Fibroblast of peridontal ligament (primary cell): ENCODE results near the gene MAPKBP1.
A peak's percentile ranks its signal among the peaks of the same experiment; 100 is the strongest.
"Not testable (repeated sequence)": the region's sequence is repeated elsewhere in the genome, so short reads cannot be mapped to it uniquely, and the experiment has no call there.

Experiments used
- DNase-seq: peaks from one replicate; pipeline ENCODE4 v3.0.0-alpha.2; 2010; ENCODE audit errors: extremely low read depth

MAPKBP1 gene, protein sequence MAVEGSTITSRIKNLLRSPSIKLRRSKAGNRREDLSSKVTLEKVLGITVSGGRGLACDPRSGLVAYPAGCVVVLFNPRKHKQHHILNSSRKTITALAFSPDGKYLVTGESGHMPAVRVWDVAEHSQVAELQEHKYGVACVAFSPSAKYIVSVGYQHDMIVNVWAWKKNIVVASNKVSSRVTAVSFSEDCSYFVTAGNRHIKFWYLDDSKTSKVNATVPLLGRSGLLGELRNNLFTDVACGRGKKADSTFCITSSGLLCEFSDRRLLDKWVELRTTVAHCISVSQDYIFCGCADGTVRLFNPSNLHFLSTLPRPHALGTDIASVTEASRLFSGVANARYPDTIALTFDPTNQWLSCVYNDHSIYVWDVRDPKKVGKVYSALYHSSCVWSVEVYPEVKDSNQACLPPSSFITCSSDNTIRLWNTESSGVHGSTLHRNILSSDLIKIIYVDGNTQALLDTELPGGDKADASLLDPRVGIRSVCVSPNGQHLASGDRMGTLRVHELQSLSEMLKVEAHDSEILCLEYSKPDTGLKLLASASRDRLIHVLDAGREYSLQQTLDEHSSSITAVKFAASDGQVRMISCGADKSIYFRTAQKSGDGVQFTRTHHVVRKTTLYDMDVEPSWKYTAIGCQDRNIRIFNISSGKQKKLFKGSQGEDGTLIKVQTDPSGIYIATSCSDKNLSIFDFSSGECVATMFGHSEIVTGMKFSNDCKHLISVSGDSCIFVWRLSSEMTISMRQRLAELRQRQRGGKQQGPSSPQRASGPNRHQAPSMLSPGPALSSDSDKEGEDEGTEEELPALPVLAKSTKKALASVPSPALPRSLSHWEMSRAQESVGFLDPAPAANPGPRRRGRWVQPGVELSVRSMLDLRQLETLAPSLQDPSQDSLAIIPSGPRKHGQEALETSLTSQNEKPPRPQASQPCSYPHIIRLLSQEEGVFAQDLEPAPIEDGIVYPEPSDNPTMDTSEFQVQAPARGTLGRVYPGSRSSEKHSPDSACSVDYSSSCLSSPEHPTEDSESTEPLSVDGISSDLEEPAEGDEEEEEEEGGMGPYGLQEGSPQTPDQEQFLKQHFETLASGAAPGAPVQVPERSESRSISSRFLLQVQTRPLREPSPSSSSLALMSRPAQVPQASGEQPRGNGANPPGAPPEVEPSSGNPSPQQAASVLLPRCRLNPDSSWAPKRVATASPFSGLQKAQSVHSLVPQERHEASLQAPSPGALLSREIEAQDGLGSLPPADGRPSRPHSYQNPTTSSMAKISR (N-terminal part only)

DNA sequence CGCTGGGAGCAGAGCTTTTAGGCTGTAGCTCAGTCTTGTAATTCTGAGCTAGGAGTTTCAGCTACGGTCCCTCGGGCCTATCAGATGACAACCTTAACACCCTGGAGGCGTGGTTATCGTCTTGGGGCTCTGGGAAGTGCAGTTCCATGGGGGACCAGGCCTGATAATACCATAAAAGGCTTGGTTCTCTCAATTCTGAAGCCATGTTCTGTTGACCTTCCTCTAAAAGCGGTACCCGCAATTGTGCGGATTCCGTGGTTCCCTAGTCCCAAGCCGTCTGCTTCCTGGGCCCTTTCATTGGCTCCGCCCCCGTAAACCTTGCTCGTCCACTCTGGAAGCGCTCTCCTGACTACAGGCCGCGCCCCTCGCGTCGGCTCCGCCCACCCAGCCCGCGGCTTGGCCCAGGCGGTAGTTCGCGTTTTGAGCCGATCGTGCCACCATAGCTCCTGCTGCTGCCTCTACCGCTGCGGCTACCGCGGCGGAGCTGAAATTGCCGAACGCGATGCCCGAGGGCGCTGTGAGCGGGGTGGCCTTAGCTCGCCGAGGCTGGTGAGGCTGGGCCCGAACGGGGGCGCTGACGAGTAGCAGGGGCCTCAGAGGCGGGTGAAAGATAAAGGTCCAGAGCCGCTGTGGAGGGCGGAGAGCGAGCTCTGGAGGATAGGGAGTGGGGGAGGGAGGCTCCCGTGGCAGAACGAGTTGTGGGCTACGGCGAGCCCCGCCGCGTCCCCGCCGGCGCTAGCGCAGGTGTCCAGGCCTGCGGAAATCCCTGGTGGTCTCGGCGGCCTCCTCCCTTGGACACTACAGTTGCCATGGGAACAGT lies at the start of gene MAPKBP1:
Gene MAPKBP1, plus strand, starts transcription at position 423 of the 820 bp plus-strand sequence. CDS start 792 bp downstream, outside the sequence.
- DNase-seq, result peak; percentile 98

GRCh38 chr15:41727143-41727542 lies 47.1 kb upstream of the MAPKBP1 start:
- peak; percentile 40 for DNase-seq

GRCh38 chr15:41728061-41728460 lies 46.2 kb upstream of the MAPKBP1 start:
- DNase-seq, result not testable (repeated sequence)

GRCh38 chr15:41730543-41730942 lies 43.7 kb upstream of the MAPKBP1 start:
- DNase-seq, result no peak

DNA sequence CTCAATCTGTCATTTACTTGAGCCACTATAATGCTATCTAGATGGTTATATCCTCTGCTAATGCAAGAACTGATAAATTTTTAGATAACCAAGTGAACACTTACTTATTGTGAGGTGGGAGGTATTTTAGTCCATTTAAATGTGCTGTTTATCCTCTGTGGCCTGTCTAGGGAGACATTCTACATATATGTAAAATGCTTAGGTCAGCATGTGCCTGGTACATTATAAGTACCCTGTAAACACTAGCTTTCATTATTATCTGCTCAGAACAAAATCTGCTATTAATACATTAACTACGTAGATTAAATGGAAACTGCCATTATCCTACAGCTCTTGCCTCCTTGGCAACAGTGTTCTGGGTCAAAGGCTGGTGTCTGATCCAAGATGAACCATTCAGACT lies 41.8 kb upstream of the MAPKBP1 start:
- DNase-seq, result no peak

DNA sequence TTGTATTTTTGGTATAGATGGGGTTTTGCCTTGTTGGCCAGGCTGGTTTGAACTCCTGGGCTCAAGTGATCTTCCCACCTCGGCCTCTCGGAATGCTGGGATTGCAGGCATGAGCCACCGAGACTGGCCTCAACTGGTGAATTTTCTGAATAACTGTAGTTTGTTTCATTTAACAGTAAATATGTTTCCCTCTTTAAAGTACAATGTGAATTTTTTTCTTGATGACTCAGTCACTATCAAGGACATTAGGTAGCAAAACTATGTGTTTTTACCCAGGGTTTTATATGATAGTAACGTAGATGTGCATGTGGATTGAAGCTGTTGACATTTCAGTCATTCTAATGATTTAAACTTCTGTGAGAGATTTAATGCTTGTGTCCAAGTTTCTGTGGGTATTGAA lies 40.2 kb upstream of the MAPKBP1 start:
- DNase-seq, result no peak

GRCh38 chr15:41735046-41735445 lies 39.2 kb upstream of the MAPKBP1 start:
- DNase-seq, result no peak

- not testable (repeated sequence) for DNase-seq
Observed at GRCh38 chr15:41735492-41735891, 38.8 kb upstream of the MAPKBP1 start.

GRCh38 chr15:41746802-41747201 lies 27.5 kb upstream of the MAPKBP1 start:
- no peak for DNase-seq

DNA sequence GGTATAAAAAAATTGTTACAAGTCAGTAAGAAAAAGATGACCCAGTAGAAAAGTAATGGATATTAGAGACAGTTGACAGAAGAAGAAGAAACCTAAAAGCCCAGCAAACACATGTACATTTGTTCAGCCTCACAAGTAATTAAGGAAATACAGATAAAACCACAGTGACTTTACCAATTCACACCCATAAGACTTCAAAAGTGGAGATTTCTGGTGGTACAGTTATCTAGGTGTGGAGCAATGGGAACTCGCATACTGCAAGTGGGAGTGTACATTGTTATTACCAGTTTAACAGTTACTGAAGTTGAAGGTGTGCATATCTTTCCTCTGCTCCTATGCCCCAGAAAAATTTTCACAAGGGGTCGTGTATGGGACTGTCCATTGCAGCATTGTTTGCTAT lies 18.1 kb upstream of the MAPKBP1 start:
- DNase-seq, result no peak

GRCh38 chr15:41772720-41773331 lies 1.5 kb upstream of the MAPKBP1 start:
- peak; percentile 85 for DNase-seq

DNA sequence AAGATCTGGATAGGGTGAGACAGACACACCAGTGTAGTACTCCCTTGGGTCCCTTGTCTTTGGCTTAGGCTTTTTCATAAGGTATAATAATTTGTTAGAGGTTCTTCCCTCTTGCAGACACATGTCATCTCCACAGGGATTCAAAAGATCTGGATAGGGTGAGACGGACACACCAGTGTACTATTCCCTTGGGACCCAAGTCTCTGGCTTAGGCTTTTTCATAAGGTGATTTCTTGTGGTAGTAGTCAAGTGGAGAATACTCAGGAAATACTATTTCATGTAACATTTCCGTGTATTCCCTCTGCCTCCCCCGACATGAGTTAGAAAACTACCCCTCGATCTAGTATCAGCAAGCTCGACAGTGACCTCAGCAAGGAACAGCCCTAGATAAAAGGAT lies 954 bp upstream of the MAPKBP1 start:
- DNase-seq, result peak; percentile 28

- no peak for DNase-seq
Observed at GRCh38 chr15:41773729-41774061, 589 bp upstream of the MAPKBP1 start.

DNA sequence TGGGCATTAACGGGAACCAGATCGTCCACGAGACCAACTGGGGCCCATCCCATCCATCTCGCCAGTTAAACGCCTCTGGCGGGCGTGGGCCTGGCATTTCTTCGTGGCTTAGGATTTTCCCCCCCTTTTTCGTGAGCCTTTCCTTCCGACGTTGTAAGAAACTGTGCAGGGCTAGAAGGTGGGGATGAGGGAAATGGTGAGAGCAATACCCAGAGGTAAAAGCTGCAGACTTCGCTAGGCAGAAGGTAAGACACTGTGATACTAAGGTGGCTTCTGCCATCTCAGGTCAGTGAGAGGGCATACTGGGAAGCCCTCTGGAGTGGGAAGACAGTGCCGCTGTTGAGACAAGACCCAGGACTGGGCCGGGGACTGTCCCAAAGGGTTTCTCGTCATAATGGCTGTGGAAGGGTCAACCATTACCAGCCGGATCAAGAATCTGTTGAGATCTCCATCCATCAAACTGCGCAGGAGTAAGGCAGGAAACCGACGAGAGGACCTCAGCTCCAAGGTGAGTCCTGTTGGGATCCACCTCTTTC lies 666 bp downstream of the MAPKBP1 start:
- DNase-seq, result no peak

DNA sequence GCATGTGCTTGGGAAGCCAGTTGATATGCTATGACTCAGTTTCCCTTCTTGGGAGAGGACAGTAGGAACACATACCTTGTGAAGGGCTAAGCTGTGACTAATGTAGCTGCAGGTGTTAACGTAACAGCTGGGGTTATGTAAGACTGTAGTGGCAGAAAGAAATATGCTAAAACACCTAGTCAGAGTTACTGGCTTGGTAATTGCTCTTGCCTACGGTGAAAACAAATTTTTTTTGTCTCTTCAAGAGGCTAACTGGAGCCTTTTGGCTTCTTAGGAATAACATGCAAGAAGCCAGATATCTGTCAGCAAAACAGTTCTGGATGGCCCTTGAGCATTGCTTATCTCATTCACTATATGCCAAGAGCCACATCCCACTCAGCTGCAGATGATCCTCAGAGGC lies 1.4 kb downstream of the MAPKBP1 start:
- DNase-seq, result no peak

- no peak for DNase-seq
Observed at GRCh38 chr15:41777421-41777973, 3.2 kb downstream of the MAPKBP1 start.

DNA sequence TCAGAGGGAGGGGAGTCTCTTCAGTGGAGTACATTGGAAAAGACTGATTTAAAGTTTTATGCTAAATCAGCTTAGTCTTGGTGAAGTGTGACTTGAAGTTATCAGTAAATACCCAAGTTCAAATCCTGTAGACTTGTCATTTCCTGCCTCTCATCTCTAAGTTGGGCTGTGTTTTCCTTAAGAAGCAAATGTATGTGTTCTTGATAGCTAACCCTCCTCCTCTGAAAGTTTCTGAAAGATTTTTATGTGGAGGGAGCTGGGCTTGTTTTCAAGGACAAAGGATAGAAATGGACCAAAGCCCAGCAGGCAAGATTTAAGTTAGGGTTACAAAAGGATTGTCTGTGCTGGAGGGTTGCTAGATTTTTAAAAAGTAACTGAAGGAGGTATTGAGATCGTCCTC lies 4.2 kb downstream of the MAPKBP1 start:
- no peak for DNase-seq

DNA sequence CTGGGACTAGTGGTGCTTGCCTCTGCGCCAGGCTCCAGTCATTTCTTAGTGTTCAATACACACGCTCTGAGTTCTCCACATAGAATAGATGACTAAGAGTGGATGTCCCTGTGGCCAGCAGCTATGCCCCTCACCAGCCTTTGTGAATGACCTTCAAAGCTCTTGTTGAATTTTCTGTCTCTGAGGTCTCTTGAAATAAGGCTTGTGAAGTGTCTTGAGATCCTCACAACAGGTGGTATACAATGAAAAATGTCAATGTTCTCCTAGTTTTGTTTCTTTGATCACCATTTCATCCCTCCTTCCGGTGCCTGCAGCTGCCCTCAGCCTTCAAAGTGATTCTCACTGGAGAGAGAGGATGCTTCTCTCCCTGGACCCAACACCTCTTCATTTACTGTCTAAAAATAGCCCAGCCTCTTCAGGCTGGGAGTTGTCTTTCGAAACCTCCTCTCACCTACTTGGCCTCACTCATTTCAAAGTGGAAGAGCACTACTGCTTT lies 5.4 kb downstream of the MAPKBP1 start:
- DNase-seq, result no peak

GRCh38 chr15:41780266-41780665 lies 6.0 kb downstream of the MAPKBP1 start:
- peak; percentile 36 for DNase-seq

DNA sequence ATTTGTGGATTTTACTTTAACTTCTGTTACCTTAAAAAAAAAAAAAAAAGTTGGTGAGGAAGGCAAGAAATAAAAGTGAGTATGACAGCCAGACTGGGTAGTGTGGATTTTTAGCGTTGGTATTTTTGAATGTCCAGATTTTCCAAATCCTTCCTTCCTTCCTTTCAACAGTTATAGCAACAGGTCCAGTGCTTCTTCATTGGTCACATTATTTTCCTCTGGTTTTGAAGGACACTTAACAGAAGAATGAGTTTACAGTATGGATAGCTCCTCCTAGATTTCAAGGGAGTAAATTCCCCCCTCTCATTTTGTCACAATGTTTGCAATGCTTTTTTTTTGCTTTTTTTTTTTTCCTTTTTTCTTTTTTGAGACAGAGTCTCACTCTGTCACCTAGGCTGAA lies 6.4 kb downstream of the MAPKBP1 start:
- no peak for DNase-seq
